Peyer's patch (tissue), 4 donors: Measurements from ENCODE around the gene ABTB1.

Experiments used
- CTCF ChIP-seq, 6 experiments: fragments of 450-650 bp in 4 of 6; fragments of 200-600 bp in 2 of 6; sonication (generic) in 1 of 6; IDR thresholded peaks; one replicate each; pipeline ENCODE4 v1.5.1; 2017 to 2019; ENCODE audit warnings: antibody characterized with exemption in 6 of 6, mild to moderate bottlenecking in 3 of 6, moderate library complexity in 1 of 6
- POLR2A ChIP-seq, 2 donors: fragments of 450-650 bp; IDR thresholded peaks; one replicate each; pipeline ENCODE4 v1.5.1; 2017; ENCODE audit warnings: antibody characterized with exemption in 2 of 2, mild to moderate bottlenecking in 2 of 2, moderate library complexity in 2 of 2

GRCh38 chr3:127728417-127729015, 55.8 kb downstream of the ABTB1 start:
- TF ChIP-seq CTCF (IDR thresholded peaks at IDR 0.05) (no peak), POLR2A (IDR thresholded peaks at IDR 0.05) (no peak)
